ENCODE data around the gene BUD31.

The BUD31 gene

DNA sequence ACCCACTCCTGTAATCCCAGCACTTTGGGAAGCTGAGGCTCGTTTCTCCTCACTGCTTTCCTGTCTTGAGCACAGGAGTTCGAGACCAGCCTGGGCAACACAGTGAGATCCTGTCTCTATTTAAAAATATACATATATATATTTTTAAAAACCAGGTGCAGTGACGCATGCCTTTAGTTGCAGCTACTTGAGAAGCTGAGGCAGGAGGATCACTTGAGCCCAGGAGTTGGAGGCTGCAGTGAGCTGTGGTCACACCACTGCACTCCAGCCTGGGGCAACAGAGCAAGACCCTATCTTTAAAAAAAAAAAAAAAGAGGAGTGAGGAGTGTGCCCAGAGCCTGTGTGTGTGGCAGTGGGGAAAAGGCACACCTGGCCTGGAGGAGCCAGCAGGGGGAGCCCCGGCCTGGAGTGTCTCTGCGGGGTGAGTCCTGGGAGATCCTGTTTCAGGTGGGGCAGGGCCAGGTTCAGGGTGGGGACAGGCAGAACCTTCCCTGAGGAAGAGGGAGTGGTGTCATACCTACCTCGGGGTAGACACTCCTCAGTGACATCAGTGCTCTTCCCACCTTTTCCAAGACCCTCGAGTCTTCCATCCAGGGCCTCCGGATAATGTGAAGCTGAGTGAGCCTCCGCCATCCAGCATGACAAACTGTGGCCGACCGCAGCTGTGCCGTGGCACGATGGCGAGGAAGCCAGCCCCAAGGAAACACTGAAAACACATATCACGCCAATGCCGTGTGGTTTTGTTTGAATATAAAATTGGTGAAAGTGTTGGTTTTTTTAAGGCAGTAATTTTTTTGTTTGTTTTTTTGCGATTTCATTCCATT is 43.2 kb upstream of the BUD31 start (continued):
- TF ChIP-seq, protein P1, sequence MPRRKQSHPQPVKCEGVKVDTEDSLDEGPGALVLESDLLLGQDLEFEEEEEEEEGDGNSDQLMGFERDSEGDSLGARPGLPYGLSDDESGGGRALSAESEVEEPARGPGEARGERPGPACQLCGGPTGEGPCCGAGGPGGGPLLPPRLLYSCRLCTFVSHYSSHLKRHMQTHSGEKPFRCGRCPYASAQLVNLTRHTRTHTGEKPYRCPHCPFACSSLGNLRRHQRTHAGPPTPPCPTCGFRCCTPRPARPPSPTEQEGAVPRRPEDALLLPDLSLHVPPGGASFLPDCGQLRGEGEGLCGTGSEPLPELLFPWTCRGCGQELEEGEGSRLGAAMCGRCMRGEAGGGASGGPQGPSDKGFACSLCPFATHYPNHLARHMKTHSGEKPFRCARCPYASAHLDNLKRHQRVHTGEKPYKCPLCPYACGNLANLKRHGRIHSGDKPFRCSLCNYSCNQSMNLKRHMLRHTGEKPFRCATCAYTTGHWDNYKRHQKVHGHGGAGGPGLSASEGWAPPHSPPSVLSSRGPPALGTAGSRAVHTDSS (tag by site-specific recombination; IDR thresholded peaks at IDR 0.05), result no peak
- no peak for TF ChIP-seq ZNF433 (tag by site-specific recombination; IDR thresholded peaks at IDR 0.05; ENCODE audit: low read depth)
- peak; percentile 38; the same call in 1 of the 2 replicates for TF ChIP-seq ZNF654 (tag by site-specific recombination; IDR thresholded peaks at IDR 0.05; ENCODE audit: low read depth)
- no peak for TF ChIP-seq ZNF701 (tag by site-specific recombination; IDR thresholded peaks at IDR 0.05)
- TF ChIP-seq ZBTB21 (tag by site-specific recombination; IDR thresholded peaks at IDR 0.05), result no peak
- no peak for TF ChIP-seq ZNF211 (tag by site-specific recombination; IDR thresholded peaks at IDR 0.05; ENCODE audit: low read depth)
- TF ChIP-seq HOXC10 (CRISPR knock-in tag; IDR thresholded peaks at IDR 0.05), result no peak
- TF ChIP-seq ZNF239 (tag by site-specific recombination; IDR thresholded peaks at IDR 0.05), result no peak
- TF ChIP-seq ZNF138 (tag by site-specific recombination; IDR thresholded peaks at IDR 0.05; ENCODE audit: borderline replicate concordance), result no peak
- TF ChIP-seq ZNF37A (tag by site-specific recombination; IDR thresholded peaks at IDR 0.05), result no peak
- TF ChIP-seq ZNF660 (tag by site-specific recombination; IDR thresholded peaks at IDR 0.05), result no peak
- TF ChIP-seq, protein P2, sequence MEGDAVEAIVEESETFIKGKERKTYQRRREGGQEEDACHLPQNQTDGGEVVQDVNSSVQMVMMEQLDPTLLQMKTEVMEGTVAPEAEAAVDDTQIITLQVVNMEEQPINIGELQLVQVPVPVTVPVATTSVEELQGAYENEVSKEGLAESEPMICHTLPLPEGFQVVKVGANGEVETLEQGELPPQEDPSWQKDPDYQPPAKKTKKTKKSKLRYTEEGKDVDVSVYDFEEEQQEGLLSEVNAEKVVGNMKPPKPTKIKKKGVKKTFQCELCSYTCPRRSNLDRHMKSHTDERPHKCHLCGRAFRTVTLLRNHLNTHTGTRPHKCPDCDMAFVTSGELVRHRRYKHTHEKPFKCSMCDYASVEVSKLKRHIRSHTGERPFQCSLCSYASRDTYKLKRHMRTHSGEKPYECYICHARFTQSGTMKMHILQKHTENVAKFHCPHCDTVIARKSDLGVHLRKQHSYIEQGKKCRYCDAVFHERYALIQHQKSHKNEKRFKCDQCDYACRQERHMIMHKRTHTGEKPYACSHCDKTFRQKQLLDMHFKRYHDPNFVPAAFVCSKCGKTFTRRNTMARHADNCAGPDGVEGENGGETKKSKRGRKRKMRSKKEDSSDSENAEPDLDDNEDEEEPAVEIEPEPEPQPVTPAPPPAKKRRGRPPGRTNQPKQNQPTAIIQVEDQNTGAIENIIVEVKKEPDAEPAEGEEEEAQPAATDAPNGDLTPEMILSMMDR (tag by site-specific recombination; IDR thresholded peaks at IDR 0.05), result 0 out of 2 replicates have a peak, but pooled peaks have one; percentile 47
- TF ChIP-seq, protein P3, sequence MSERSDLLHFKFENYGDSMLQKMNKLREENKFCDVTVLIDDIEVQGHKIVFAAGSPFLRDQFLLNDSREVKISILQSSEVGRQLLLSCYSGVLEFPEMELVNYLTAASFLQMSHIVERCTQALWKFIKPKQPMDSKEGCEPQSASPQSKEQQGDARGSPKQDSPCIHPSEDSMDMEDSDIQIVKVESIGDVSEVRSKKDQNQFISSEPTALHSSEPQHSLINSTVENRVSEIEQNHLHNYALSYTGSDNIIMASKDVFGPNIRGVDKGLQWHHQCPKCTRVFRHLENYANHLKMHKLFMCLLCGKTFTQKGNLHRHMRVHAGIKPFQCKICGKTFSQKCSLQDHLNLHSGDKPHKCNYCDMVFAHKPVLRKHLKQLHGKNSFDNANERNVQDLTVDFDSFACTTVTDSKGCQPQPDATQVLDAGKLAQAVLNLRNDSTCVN (tag by site-specific recombination; optimal IDR thresholded peaks at IDR 0.05), result no peak
- 0 out of 2 replicates have a peak, but pooled peaks have one; percentile 11 for TF ChIP-seq GLIS1 (tag by site-specific recombination; IDR thresholded peaks at IDR 0.05)
- TF ChIP-seq ZSCAN16 (tag by site-specific recombination; IDR thresholded peaks at IDR 0.05), result no peak
- TF ChIP-seq EGR2 (tag by site-specific recombination; IDR thresholded peaks at IDR 0.05; ENCODE audit: low read depth), result no peak
- TF ChIP-seq SP2 (tag by site-specific recombination; IDR thresholded peaks at IDR 0.05), result no peak
- TF ChIP-seq, protein P4, sequence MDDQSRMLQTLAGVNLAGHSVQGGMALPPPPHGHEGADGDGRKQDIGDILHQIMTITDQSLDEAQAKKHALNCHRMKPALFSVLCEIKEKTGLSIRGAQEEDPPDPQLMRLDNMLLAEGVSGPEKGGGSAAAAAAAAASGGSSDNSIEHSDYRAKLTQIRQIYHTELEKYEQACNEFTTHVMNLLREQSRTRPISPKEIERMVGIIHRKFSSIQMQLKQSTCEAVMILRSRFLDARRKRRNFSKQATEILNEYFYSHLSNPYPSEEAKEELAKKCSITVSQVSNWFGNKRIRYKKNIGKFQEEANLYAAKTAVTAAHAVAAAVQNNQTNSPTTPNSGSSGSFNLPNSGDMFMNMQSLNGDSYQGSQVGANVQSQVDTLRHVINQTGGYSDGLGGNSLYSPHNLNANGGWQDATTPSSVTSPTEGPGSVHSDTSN (CRISPR knock-in tag; IDR thresholded peaks at IDR 0.05), result no peak
- no peak for TF ChIP-seq ZNF521 (tag by site-specific recombination; IDR thresholded peaks at IDR 0.05)
- TF ChIP-seq, protein P5, sequence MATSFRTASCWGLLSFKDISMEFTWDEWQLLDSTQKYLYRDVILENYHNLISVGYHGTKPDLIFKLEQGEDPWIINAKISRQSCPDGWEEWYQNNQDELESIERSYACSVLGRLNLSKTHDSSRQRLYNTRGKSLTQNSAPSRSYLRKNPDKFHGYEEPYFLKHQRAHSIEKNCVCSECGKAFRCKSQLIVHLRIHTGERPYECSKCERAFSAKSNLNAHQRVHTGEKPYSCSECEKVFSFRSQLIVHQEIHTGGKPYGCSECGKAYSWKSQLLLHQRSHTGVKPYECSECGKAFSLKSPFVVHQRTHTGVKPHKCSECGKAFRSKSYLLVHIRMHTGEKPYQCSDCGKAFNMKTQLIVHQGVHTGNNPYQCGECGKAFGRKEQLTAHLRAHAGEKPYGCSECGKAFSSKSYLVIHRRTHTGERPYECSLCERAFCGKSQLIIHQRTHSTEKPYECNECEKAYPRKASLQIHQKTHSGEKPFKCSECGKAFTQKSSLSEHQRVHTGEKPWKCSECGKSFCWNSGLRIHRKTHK (tag by site-specific recombination; IDR thresholded peaks at IDR 0.05), result no peak
- TF ChIP-seq PRDM1 (tag by site-specific recombination; IDR thresholded peaks at IDR 0.05), result no peak
- no peak for TF ChIP-seq ZNF677 (tag by site-specific recombination; IDR thresholded peaks at IDR 0.05)
- no peak for TF ChIP-seq ZNF341 (tag by site-specific recombination; IDR thresholded peaks at IDR 0.05; ENCODE audit: low read depth)
- TF ChIP-seq ZNF121 (tag by site-specific recombination; IDR thresholded peaks at IDR 0.05), result peak; percentile 90
- peak; percentile 71 for TF ChIP-seq KLF1 (tag by site-specific recombination; IDR thresholded peaks at IDR 0.05)
- no peak for TF ChIP-seq ZNF529 (tag by site-specific recombination; IDR thresholded peaks at IDR 0.05; ENCODE audit: insufficient replicate concordance)
- no peak for TF ChIP-seq ZNF426 (tag by site-specific recombination; IDR thresholded peaks at IDR 0.05)
- TF ChIP-seq ZEB2 (tag by site-specific recombination; IDR thresholded peaks at IDR 0.05), result no peak
- TF ChIP-seq ZNF274 (IDR thresholded peaks at IDR 0.05; ENCODE audit: low read length), result no peak
- no peak for TF ChIP-seq ZNF274 (tag by site-specific recombination; IDR thresholded peaks at IDR 0.05; ENCODE audit: borderline replicate concordance)
- TF ChIP-seq FEZF1 (tag by site-specific recombination; IDR thresholded peaks at IDR 0.05), result no peak
- TF ChIP-seq MZF1 (tag by site-specific recombination; IDR thresholded peaks at IDR 0.05; ENCODE audit: borderline replicate concordance), result no peak
- TF ChIP-seq HOXD13 (CRISPR knock-in tag; IDR thresholded peaks at IDR 0.05; ENCODE audit: borderline replicate concordance), result no peak
- no peak for TF ChIP-seq SETDB1 (IDR thresholded peaks at IDR 0.05; ENCODE audit: insufficient read length, low read length)
- TF ChIP-seq HOXA7 (CRISPR knock-in tag; IDR thresholded peaks at IDR 0.05; ENCODE audit: borderline replicate concordance), result no peak

All from HEK293 (cell line).